GM23338 (cell line): ENCODE measurements around the gene SNX9. TPM values are rescaled to one million over a fixed set of nuclear protein-coding genes. Genes with fewer than 3 reads are reported as not detected.
A peak's percentile ranks its signal among the peaks of the same experiment; 100 is the strongest.
"Not testable (repeated sequence)": the region's sequence is repeated elsewhere in the genome, so short reads cannot be mapped to it uniquely, and the experiment has no call there.

Experiments used
- ATAC-seq: fragments of 200-7000 bp; cut with Tn5 transposase; 3 replicates; pipeline ENCODE4 v1.9.1; 2020
- DNase-seq: peaks from one replicate; pipeline ENCODE4 v3.0.0-alpha.2; 2015; ENCODE audit warnings: low spot score
- H2AFZ ChIP-seq: fragments of 200-600 bp; sonication (generic); 2 replicates; pipeline ENCODE4 v1.8.0; 2016; ENCODE audit warnings: antibody characterized with exemption, mild to moderate bottlenecking, moderate library complexity
- H3F3A ChIP-seq: fragments of 200-600 bp; sonication (generic); replicated peaks from 2 replicates; pipeline ENCODE4 v1.8.0; 2017; ENCODE audit warnings: antibody characterized with exemption, mixed run types, low read depth
- H3K27ac ChIP-seq: fragments of 200-600 bp; sonication (generic); 2 replicates; pipeline ENCODE4 v1.6.1; 2016; ENCODE audit warnings: low read depth
- H3K27me3 ChIP-seq: fragments of 200-600 bp; sonication (generic); 2 replicates; pipeline ENCODE4 v1.8.0; 2016; ENCODE audit warnings: mild to moderate bottlenecking, mixed run types, moderate library complexity; ENCODE audit not compliant: insufficient read depth
- H3K36me3 ChIP-seq: fragments of 200-600 bp; sonication (generic); 2 replicates; pipeline ENCODE4 v1.8.0; 2016; ENCODE audit warnings: mild to moderate bottlenecking; ENCODE audit not compliant: insufficient read depth
- H3K4me1 ChIP-seq: fragments of 200-600 bp; sonication (generic); 2 replicates; pipeline ENCODE4 v1.8.0; 2016; ENCODE audit warnings: mild to moderate bottlenecking, moderate library complexity; ENCODE audit not compliant: insufficient read depth
- H3K4me2 ChIP-seq: fragments of 200-600 bp; sonication (generic); 2 replicates; pipeline ENCODE4 v1.7.1; 2017; ENCODE audit warnings: mixed run types
- H3K4me3 ChIP-seq: fragments of 200-600 bp; sonication (generic); 2 replicates; pipeline ENCODE4 v1.6.1; 2016; ENCODE audit warnings: mixed run types
- H3K79me2 ChIP-seq: fragments of 200-600 bp; sonication (generic); replicated peaks from 2 replicates; pipeline ENCODE4 v1.8.0; 2017; ENCODE audit warnings: mild to moderate bottlenecking; ENCODE audit not compliant: insufficient read depth
- H3K9me2 ChIP-seq: fragments of 200-600 bp; sonication (generic); 2 replicates; pipeline ENCODE4 v1.8.0; 2017; ENCODE audit not compliant: insufficient read depth
- H4K20me1 ChIP-seq: fragments of 200-600 bp; sonication (generic); replicated peaks from 2 replicates; pipeline ENCODE4 v1.8.0; 2017; ENCODE audit warnings: mild to moderate bottlenecking; ENCODE audit not compliant: insufficient read depth
- H3K27ac Mint-ChIP-seq: 2 replicates; pipeline ENCODE4 v1.8.0; 2020; ENCODE audit warnings: inconsistent platforms, mild to moderate bottlenecking, moderate library complexity, mixed read lengths
- H3K27me3 Mint-ChIP-seq: 3 replicates; pipeline ENCODE4 v1.8.0; 2022; ENCODE audit warnings: low read depth, mild to moderate bottlenecking, moderate library complexity, mixed read lengths, inconsistent platforms; ENCODE audit not compliant: insufficient read depth, poor library complexity
- H3K36me3 Mint-ChIP-seq: 3 replicates; pipeline ENCODE4 v1.8.0; 2021; ENCODE audit warnings: low read depth, mild to moderate bottlenecking, inconsistent platforms, moderate library complexity, mixed read lengths
- H3K4me1 Mint-ChIP-seq: 3 replicates; pipeline ENCODE4 v1.8.0; 2020; ENCODE audit warnings: mild to moderate bottlenecking, inconsistent platforms, mixed read lengths
- H3K4me3 Mint-ChIP-seq: 3 replicates; pipeline ENCODE4 v1.8.0; 2021; ENCODE audit warnings: moderate library complexity, mild to moderate bottlenecking, inconsistent platforms, mixed read lengths
- H3K9me3 Mint-ChIP-seq: 3 replicates; pipeline ENCODE4 v1.8.0; 2020; ENCODE audit warnings: moderate library complexity, mild to moderate bottlenecking, inconsistent platforms, mixed read lengths
- CREB1 ChIP-seq: fragments of 250-450 bp; sonication (Bioruptor Pico); IDR thresholded peaks from 2 replicates; pipeline ENCODE4 v1.5.0; 2020; ENCODE audit warnings: low read depth, mild to moderate bottlenecking, moderate library complexity
- EZH2 ChIP-seq: fragments of 200-600 bp; sonication (generic); IDR thresholded peaks from one replicate; pipeline ENCODE4 v1.8.0; 2017; ENCODE audit warnings: antibody characterized with exemption, mild to moderate bottlenecking, low read depth; ENCODE audit not compliant: unreplicated experiment
- EZH2phosphoT487 ChIP-seq: fragments of 200-600 bp; sonication (generic); IDR thresholded peaks from one replicate; pipeline ENCODE4 v1.8.1; 2018; ENCODE audit warnings: antibody characterized with exemption; ENCODE audit not compliant: unreplicated experiment
- NANOG ChIP-seq: IDR thresholded peaks from 2 replicates; pipeline ENCODE4 v1.6.1; 2016; ENCODE audit warnings: antibody characterized with exemption, borderline replicate concordance
- ZNF331 ChIP-seq: fragments of 250-450 bp; sonication (Bioruptor Pico); IDR thresholded peaks from 2 replicates; pipeline ENCODE4 v1.5.0; 2020; ENCODE audit warnings: low read depth, mild to moderate bottlenecking, moderate library complexity
- polyA plus RNA-seq: library from polyadenylated mRNA; unstranded; fragments of >200 nt; fragmentation: Nextera tagmentation; extraction: Ambion mirVana; gene quantifications from 2 replicates; pipeline ENCODE4 v1.2.1, GENCODE V29; 2016
- total RNA-seq: library from RNA; depleted of rRNA; stranded (reverse); fragments of >200 nt; shearing (Covaris generic); gene quantifications from 2 replicates; pipeline ENCODE4 v1.2.3, GENCODE V29; 2014
- TF ChIP-seq, protein P1 (sequence below): IDR thresholded peaks from one replicate; pipeline ENCODE4 v1.6.1; 2018; ENCODE audit warnings: antibody characterized with exemption; ENCODE audit not compliant: unreplicated experiment
- TF ChIP-seq, protein P2 (sequence below): IDR thresholded peaks from 2 replicates; pipeline ENCODE4 v1.6.1; 2016; ENCODE audit warnings: antibody characterized with exemption

Gene SNX9
- total and polyA plus RNA-seq, 2 experiments from 2014 or later, result 18.4 to 23.3 TPM

DNA sequence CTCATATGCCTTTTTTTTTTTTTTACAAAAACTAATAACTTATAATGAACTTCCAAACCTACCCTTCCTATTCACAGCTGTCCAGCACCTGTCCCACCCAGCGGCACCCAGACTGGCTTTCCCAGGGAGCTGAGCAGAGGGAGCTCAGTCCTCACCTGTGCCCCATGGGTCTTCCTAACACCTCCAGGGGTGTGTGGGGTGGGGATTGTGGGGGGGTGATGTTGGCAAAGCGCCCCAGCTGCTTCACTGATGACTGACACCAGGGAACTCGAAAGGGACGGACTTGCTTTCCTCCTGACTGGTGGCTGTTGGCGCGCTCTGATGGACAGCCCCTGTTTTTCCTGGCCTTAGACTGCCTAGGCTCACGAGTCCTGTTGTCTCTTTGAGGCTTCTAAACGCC lies 144.4 kb downstream of the SNX9 start (continued):
- TF ChIP-seq, protein P1, sequence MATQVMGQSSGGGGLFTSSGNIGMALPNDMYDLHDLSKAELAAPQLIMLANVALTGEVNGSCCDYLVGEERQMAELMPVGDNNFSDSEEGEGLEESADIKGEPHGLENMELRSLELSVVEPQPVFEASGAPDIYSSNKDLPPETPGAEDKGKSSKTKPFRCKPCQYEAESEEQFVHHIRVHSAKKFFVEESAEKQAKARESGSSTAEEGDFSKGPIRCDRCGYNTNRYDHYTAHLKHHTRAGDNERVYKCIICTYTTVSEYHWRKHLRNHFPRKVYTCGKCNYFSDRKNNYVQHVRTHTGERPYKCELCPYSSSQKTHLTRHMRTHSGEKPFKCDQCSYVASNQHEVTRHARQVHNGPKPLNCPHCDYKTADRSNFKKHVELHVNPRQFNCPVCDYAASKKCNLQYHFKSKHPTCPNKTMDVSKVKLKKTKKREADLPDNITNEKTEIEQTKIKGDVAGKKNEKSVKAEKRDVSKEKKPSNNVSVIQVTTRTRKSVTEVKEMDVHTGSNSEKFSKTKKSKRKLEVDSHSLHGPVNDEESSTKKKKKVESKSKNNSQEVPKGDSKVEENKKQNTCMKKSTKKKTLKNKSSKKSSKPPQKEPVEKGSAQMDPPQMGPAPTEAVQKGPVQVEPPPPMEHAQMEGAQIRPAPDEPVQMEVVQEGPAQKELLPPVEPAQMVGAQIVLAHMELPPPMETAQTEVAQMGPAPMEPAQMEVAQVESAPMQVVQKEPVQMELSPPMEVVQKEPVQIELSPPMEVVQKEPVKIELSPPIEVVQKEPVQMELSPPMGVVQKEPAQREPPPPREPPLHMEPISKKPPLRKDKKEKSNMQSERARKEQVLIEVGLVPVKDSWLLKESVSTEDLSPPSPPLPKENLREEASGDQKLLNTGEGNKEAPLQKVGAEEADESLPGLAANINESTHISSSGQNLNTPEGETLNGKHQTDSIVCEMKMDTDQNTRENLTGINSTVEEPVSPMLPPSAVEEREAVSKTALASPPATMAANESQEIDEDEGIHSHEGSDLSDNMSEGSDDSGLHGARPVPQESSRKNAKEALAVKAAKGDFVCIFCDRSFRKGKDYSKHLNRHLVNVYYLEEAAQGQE, result no peak
- TF ChIP-seq ZNF331 (no peak), EZH2phosphoT487 (no peak), CREB1 (CRISPR knock-in tag) (no peak), EZH2 (no peak)
- TF ChIP-seq, protein P2, sequence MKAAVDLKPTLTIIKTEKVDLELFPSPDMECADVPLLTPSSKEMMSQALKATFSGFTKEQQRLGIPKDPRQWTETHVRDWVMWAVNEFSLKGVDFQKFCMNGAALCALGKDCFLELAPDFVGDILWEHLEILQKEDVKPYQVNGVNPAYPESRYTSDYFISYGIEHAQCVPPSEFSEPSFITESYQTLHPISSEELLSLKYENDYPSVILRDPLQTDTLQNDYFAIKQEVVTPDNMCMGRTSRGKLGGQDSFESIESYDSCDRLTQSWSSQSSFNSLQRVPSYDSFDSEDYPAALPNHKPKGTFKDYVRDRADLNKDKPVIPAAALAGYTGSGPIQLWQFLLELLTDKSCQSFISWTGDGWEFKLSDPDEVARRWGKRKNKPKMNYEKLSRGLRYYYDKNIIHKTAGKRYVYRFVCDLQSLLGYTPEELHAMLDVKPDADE, result no peak

DNA sequence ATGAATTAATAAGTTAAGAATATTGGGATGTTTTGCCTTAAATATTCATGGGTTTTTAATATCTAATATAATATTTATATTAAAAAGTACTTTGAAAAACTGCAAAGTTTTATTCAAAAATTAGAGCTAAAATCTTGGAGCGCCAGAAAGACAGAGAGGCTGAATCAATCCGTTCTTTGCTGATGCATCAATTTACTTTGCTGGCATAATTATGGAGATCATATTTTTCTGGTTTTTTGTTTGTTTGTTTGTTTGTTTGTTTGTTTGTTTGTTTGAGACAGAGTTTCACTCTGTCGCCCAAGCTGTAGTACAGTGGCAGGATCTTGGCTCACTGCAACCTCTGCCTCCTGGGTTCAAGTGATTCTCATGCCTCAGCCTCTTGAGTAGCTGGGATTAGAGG lies 149.1 kb downstream of the SNX9 start:
- DNase-seq, H3K27me3 ChIP-seq, H3K36me3 Mint-ChIP-seq, H3F3A ChIP-seq, H3K4me2 ChIP-seq, H3K9me3 Mint-ChIP-seq, H3K4me3 ChIP-seq, H3K27ac ChIP-seq, H3K27ac Mint-ChIP-seq, ATAC-seq, H3K4me3 Mint-ChIP-seq, H2AFZ ChIP-seq, H3K4me1 ChIP-seq, H3K79me2 ChIP-seq, H3K9me2 ChIP-seq, H3K36me3 ChIP-seq, H4K20me1 ChIP-seq: not testable (repeated sequence)
- Mint-ChIP-seq H3K27me3 (peaks cover 17% of the 10 kb centered on the region), H3K4me1 (peaks cover 15% of the 10 kb centered on the region)

DNA sequence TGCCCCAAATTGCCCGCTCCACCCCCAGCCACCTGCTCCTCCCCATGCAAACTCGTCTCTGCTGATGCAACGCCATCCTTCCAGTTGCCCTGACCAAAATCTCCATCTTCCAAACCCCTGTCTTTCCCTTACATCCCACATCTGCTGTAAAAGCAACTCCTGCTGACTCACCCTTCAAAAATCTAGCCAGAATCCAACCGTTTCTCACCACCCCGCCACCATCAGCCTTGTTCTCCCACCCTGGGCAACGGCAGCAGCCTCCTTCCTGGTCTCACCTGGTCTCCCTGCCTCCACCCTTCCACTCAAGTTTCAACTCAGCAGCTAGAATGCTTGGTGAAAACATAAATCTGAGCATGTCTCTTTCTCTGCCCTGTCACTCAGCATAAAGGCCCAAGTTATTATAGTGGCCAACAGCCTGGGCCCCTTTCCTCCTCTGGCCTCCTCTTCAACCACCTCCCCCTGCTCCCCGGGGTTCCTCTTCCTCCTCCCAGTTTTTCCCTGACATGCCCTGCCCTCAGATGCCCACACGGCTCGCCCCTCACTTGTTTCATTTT lies 151.4 kb downstream of the SNX9 start:
- H3K4me3 Mint-ChIP-seq, result no peak overlapping the region
- H3K27ac Mint-ChIP-seq, result no peak overlapping the region
- Histone ChIP-seq H3K4me3 (no peak overlapping the region), H3K36me3 (no peaks in the 10 kb centered on the region), H3K9me2 (no peaks in the 10 kb centered on the region), H4K20me1 (no peaks in the 10 kb centered on the region), H2AFZ (0 out of 2 replicates have a peak overlapping the region, but pooled peaks have one; percentile 52), H3K79me2 (no peaks in the 10 kb centered on the region), H3K4me1 (no peaks in the 10 kb centered on the region), H3K27ac (no peak overlapping the region), H3K27me3 (no peaks in the 10 kb centered on the region), H3K4me2 (no peak overlapping the region), H3F3A (no peaks in the 10 kb centered on the region)
- no peaks in the 10 kb centered on the region for H3K36me3 Mint-ChIP-seq
- H3K27me3 Mint-ChIP-seq, result peaks cover 21% of the 10 kb centered on the region
- no peak for ATAC-seq
- peaks cover 13% of the 10 kb centered on the region for H3K4me1 Mint-ChIP-seq
- no peak for DNase-seq
- H3K9me3 Mint-ChIP-seq, result no peaks in the 10 kb centered on the region; the same call in 2 of the 3 replicates
- TF ChIP-seq, protein P1, result no peak
- TF ChIP-seq CREB1 (CRISPR knock-in tag), result no peak
- no peak for TF ChIP-seq EZH2phosphoT487
- no peak for TF ChIP-seq NANOG
